HEK293T (cell line): ENCODE results near the gene ZBED6.

Experiments
- ARNT ChIP-seq: fragments of 450-650 bp; IDR thresholded peaks from 2 replicates; pipeline ENCODE4 v1.6.1; 2017; ENCODE audit warnings: mild to moderate bottlenecking
- BHLHE40 ChIP-seq: fragments of 450-650 bp; IDR thresholded peaks from 2 replicates; pipeline ENCODE4 v1.6.1; 2016; ENCODE audit warnings: mild to moderate bottlenecking, moderate library complexity, borderline replicate concordance
- CTBP1 ChIP-seq: fragments of 450-650 bp; IDR thresholded peaks from 2 replicates; pipeline ENCODE4 v1.6.1; 2016; ENCODE audit warnings: borderline replicate concordance
- ELF4 ChIP-seq: fragments of 450-650 bp; IDR thresholded peaks from 2 replicates; pipeline ENCODE4 v1.6.1; 2017; ENCODE audit warnings: antibody characterized with exemption
- FOXA1 ChIP-seq: fragments of 450-650 bp; IDR thresholded peaks from 2 replicates; pipeline ENCODE4 v1.6.1; 2016; ENCODE audit warnings: mild to moderate bottlenecking
- FOXK2 ChIP-seq: fragments of 450-650 bp; IDR thresholded peaks from 2 replicates; pipeline ENCODE4 v1.6.1; 2016; ENCODE audit warnings: mild to moderate bottlenecking
- FOXM1 ChIP-seq: fragments of 450-650 bp; IDR thresholded peaks from 2 replicates; pipeline ENCODE4 v1.6.1; 2017; ENCODE audit warnings: mild to moderate bottlenecking, borderline replicate concordance
- LEF1 ChIP-seq: fragments of 450-650 bp; IDR thresholded peaks from 2 replicates; pipeline ENCODE4 v1.6.1; 2017; ENCODE audit warnings: mild to moderate bottlenecking, borderline replicate concordance
- NFRKB ChIP-seq: fragments of 450-650 bp; IDR thresholded peaks from 2 replicates; pipeline ENCODE4 v1.6.1; 2016; ENCODE audit warnings: mild to moderate bottlenecking, moderate library complexity
- SP1 ChIP-seq: fragments of 450-650 bp; IDR thresholded peaks from 2 replicates; pipeline ENCODE4 v1.6.1; 2017
- SUZ12 ChIP-seq: fragments of 450-650 bp; IDR thresholded peaks from 2 replicates; pipeline ENCODE4 v1.6.1; 2016; ENCODE audit warnings: mild to moderate bottlenecking
- TARDBP ChIP-seq: fragments of 450-650 bp; IDR thresholded peaks from 2 replicates; pipeline ENCODE4 v1.6.1; 2016
- ZNF384 ChIP-seq: fragments of 450-650 bp; IDR thresholded peaks from 2 replicates; pipeline ENCODE4 v1.6.1; 2016

GRCh38 chr1:203840208-203840808 is 44.9 kb downstream of the ZBED6 start:
- TF ChIP-seq ZNF384 (no peak), FOXA1 (no peak), FOXM1 (no peak), ELF4 (no peak), BHLHE40 (no peak), SP1 (no peak), NFRKB (no peak), LEF1 (no peak), CTBP1 (no peak), TARDBP (no peak), FOXK2 (no peak), ARNT (no peak), SUZ12 (no peak)
